Measurements from ENCODE around the gene CCRL2.
"Not testable (repeated sequence)": the region's sequence is repeated elsewhere in the genome, so short reads cannot be mapped to it uniquely, and the experiment has no call there.

CCRL2 gene

DNA sequence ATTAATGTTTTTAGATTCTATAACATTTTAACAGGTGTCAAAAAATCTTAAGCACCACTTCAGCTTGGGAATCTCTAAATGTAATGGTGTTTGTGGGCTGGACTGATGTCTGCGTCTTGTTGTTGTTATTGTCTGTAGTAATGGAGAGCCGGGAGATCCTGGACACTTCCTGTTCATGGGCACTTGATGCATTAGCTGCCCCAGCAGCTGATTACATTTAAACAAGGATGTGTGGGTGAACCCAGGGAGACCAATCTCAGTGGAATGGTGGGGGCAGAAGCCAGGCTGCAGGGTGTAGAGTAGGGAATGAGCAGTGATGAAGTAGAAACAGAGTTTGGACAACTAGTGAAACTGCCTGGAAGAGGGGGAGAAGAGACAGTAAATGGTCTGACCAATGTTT lies 8.0 kb upstream of the CCRL2 start:
- Histone ChIP-seq H3K4me3 (ENCODE audit: low read depth, low read length) (no peak overlapping the region), H3K27ac (no peak overlapping the region), H3K36me3 (replicated peaks) (no peaks in the 10 kb centered on the region), H3K27me3 (replicated peaks) (no peaks in the 10 kb centered on the region)
- TF ChIP-seq, protein P1, sequence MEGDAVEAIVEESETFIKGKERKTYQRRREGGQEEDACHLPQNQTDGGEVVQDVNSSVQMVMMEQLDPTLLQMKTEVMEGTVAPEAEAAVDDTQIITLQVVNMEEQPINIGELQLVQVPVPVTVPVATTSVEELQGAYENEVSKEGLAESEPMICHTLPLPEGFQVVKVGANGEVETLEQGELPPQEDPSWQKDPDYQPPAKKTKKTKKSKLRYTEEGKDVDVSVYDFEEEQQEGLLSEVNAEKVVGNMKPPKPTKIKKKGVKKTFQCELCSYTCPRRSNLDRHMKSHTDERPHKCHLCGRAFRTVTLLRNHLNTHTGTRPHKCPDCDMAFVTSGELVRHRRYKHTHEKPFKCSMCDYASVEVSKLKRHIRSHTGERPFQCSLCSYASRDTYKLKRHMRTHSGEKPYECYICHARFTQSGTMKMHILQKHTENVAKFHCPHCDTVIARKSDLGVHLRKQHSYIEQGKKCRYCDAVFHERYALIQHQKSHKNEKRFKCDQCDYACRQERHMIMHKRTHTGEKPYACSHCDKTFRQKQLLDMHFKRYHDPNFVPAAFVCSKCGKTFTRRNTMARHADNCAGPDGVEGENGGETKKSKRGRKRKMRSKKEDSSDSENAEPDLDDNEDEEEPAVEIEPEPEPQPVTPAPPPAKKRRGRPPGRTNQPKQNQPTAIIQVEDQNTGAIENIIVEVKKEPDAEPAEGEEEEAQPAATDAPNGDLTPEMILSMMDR (IDR thresholded peaks at IDR 0.05; ENCODE audit: low read depth, low read length, missing control alignments) = no peak
- no peak for DNase-seq
- in situ Hi-C loops (cut with HindIII; ENCODE audit: low pct_ligation_motif_present, low sequenced_read_pairs) = no loop called here

DNA sequence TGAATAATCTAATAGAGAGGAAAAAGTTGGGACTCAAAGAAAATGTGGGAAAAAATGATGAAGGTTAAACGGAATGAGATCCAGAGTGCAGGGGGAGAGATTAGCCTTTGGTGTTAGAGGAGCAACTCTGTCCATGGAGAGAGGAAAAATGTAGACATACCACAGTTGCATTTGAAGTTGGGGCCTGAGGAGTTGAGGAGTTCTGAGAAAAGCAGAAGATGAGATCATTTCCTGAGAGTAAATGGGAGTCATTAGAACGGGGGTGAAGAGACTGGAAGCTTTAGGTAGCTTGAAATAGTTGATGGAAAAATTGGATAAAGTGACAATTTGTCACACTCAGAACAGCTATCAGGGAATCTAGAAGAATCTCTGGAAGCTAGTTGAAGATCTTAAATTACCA lies 7.5 kb upstream of the CCRL2 start:
- Histone ChIP-seq H3K27ac (no peak overlapping the region), H3K36me3 (replicated peaks) (no peaks in the 10 kb centered on the region), H3K4me3 (ENCODE audit: low read depth, low read length) (no peak overlapping the region), H3K27me3 (replicated peaks) (no peaks in the 10 kb centered on the region)
- TF ChIP-seq, protein P1 (IDR thresholded peaks at IDR 0.05; ENCODE audit: low read depth, low read length, missing control alignments) = no peak
- in situ Hi-C loops (cut with HindIII; ENCODE audit: low pct_ligation_motif_present, low sequenced_read_pairs) = no loop called here
- DNase-seq = no peak

DNA sequence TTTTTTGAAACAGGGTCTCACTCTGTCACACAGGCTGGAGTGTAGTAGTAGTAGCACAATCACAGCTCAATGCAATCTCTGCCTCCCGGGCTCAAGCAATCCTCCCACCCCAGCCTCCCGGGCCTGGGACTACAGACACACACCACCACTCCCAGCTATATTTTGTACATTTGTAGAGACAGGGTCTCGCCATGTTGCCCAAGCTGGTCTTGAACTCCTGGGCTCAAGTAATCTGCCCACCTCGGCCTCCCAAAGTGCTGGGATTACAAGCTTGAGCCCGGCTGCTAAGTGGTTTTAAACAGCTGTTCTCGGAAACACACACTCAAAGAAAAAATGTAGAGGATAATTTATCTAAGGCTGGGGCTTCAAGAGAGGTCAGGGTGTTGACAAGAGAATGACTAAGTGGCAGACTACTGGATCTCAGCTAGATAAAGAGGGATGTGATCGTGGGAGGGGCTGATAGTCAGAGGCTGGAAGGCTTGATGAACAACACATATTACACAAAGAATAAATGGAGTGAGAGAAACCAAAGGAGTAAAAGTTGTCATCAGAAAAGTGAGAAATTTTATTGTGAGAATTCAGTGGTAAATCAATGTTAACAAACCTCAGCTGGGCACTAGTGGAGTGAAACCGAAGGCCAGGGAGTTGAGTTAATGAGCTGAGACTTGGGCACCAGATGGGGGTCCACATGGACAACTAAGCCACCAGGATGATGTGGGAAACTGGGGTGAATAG lies 6.9 kb upstream of the CCRL2 start:
- H3K27ac ChIP-seq = peak overlapping the region; percentile 51
- peak; percentile 90 for DNase-seq
- H3K27me3 ChIP-seq (replicated peaks) = no peaks in the 10 kb centered on the region
- in situ Hi-C loops (cut with HindIII; ENCODE audit: low pct_ligation_motif_present, low sequenced_read_pairs) = no loop called here
- H3K4me3 ChIP-seq (ENCODE audit: low read depth, low read length) = no peak overlapping the region
- TF ChIP-seq, protein P1 (IDR thresholded peaks at IDR 0.05; ENCODE audit: low read depth, low read length, missing control alignments) = no peak
- no peaks in the 10 kb centered on the region for H3K36me3 ChIP-seq (replicated peaks)

DNA sequence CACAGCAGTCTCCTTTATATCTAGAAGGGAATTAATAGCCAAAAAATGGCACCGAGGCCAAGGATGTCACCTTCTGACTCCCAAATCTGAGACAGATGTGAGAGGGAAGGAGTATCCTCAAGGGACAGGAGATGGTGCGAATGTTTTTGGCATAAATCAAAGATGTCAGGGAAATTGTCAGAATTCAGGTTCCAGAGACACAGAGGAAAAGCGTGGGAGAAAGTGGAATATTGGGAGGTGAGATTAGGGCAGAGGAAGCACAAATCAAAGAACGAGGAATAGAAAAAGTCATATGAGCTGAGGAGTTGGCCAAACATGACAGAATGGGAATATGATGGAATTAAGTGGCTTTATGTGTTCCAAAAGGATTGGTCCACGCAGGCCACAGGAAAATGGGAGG lies 6.2 kb upstream of the CCRL2 start:
- TF ChIP-seq, protein P1 (IDR thresholded peaks at IDR 0.05; ENCODE audit: low read depth, low read length, missing control alignments) = no peak
- no peaks in the 10 kb centered on the region for H3K36me3 ChIP-seq (replicated peaks)
- H3K4me3 ChIP-seq (ENCODE audit: low read depth, low read length) = no peak overlapping the region
- H3K27me3 ChIP-seq (replicated peaks) = no peaks in the 10 kb centered on the region
- H3K27ac ChIP-seq = no peak overlapping the region
- in situ Hi-C loops (cut with HindIII; ENCODE audit: low pct_ligation_motif_present, low sequenced_read_pairs) = no loop called here
- no peak for DNase-seq

DNA sequence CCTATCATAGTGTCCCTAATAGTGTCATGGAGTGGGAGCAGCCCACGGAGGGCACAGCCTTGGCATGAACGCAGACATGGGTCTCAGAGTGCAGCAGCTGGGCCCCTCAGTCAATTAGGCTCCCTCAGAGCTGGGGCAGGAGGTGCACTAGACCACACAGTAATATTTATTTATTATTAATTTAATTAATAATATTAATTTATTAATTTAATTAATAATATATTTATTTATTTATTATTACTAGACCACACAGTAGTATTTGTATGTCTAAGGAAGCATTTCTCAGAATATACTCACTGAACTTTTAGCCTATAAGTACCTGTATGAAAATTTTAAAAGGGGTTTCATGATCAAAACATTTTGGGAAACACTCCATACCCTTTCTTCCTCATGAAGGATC lies 5.5 kb upstream of the CCRL2 start:
- TF ChIP-seq, protein P1 (IDR thresholded peaks at IDR 0.05; ENCODE audit: low read depth, low read length, missing control alignments) = no peak
- in situ Hi-C loops (cut with HindIII; ENCODE audit: low pct_ligation_motif_present, low sequenced_read_pairs) = no loop called here

DNA sequence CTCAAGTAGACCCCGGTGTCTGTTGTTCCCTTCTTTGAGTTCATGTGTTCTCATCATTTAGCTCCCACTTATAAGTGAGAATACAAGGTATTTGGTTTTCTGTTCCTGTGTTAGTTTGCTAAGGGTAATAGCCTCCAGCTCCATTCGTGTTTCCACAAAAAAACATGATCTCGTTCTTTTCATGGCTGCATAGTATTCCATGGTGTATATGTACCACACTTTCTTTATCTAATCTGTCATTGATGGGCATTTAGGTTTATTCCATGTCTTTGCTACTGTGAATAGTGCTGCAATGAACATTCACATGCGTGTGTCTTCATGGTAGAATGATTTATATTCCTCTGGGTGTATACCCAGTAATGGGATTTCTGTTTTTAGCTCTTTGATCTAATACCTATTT lies 4.2 kb upstream of the CCRL2 start:
- H3K27me3 ChIP-seq (replicated peaks); H3K36me3 ChIP-seq (replicated peaks); in situ Hi-C loops (cut with HindIII; ENCODE audit: low pct_ligation_motif_present, low sequenced_read_pairs); DNase-seq; H3K4me3 ChIP-seq (ENCODE audit: low read depth, low read length); H3K27ac ChIP-seq: not testable (repeated sequence)

More for the DNA sequence above, 5.5 kb upstream of the CCRL2 start:
- no peak overlapping the region for H3K27ac ChIP-seq
- H3K4me3 ChIP-seq (ENCODE audit: low read depth, low read length) = no peak overlapping the region
- H3K36me3 ChIP-seq (replicated peaks) = no peaks in the 10 kb centered on the region
- no peak for DNase-seq
- no peaks in the 10 kb centered on the region for H3K27me3 ChIP-seq (replicated peaks)
